Panc1 (cell line): ENCODE data around the gene TGFB1I1.

Source experiments
- TF ChIP-seq, protein P1 (sequence below): fragments of 450-650 bp; IDR thresholded peaks from 2 replicates; pipeline ENCODE4 v1.5.1; 2017; ENCODE audit warnings: mild to moderate bottlenecking
- TF ChIP-seq, protein P2 (sequence below), 2 experiments: IDR thresholded peaks; 2 replicates each; pipeline ENCODE4 v1.6.1; 2011 to 2012; ENCODE audit warnings: low read depth in 2 of 2, control low read depth in 1 of 2, low read length in 1 of 2, mild to moderate bottlenecking in 1 of 2, moderate library complexity in 1 of 2; ENCODE audit not compliant: insufficient read depth in 1 of 2

DNA sequence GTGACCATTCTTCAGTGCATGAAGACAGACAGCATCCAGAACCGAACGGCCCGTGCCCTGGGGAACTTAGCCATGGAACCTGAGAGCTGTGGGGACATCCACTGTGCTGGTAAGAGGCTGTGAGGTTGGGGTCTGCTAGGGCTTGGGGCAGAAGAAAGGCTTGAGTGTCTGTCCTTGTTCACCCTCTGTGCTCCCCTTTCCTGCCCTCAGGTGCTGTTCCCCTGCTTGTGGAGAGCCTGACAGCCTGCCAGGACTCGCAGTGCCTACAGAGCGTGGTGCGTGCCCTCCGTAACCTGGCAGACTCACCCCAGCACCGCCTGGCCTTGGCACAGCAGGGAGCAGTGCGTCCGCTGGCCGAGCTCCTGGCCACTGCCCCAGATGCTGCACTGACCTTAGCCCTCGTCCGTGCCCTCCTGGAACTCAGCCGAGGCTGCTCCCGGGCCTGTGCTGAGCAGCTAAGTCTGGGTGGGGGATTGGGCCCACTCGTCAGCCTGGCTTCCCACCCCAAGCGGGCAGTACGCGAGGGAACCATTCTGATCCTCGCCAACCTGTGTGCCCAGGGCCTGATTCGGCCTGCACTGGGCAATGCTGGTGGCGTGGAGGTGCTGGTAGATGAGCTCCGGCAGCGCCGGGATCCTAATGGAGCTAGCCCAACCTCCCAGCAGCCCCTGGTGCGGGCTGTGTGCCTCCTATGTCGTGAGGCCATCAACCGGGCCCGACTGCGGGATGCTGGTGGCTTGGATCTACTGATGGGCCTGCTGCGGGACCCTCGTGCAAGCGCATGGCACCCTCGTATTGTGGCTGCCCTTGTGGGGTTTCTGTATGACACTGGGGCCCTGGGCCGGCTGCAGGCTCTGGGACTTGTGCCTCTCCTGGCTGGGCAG lies 9.8 kb upstream of the TGFB1I1 start:
- TF ChIP-seq, protein P1, sequence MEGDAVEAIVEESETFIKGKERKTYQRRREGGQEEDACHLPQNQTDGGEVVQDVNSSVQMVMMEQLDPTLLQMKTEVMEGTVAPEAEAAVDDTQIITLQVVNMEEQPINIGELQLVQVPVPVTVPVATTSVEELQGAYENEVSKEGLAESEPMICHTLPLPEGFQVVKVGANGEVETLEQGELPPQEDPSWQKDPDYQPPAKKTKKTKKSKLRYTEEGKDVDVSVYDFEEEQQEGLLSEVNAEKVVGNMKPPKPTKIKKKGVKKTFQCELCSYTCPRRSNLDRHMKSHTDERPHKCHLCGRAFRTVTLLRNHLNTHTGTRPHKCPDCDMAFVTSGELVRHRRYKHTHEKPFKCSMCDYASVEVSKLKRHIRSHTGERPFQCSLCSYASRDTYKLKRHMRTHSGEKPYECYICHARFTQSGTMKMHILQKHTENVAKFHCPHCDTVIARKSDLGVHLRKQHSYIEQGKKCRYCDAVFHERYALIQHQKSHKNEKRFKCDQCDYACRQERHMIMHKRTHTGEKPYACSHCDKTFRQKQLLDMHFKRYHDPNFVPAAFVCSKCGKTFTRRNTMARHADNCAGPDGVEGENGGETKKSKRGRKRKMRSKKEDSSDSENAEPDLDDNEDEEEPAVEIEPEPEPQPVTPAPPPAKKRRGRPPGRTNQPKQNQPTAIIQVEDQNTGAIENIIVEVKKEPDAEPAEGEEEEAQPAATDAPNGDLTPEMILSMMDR = no peak
- TF ChIP-seq, protein P2, sequence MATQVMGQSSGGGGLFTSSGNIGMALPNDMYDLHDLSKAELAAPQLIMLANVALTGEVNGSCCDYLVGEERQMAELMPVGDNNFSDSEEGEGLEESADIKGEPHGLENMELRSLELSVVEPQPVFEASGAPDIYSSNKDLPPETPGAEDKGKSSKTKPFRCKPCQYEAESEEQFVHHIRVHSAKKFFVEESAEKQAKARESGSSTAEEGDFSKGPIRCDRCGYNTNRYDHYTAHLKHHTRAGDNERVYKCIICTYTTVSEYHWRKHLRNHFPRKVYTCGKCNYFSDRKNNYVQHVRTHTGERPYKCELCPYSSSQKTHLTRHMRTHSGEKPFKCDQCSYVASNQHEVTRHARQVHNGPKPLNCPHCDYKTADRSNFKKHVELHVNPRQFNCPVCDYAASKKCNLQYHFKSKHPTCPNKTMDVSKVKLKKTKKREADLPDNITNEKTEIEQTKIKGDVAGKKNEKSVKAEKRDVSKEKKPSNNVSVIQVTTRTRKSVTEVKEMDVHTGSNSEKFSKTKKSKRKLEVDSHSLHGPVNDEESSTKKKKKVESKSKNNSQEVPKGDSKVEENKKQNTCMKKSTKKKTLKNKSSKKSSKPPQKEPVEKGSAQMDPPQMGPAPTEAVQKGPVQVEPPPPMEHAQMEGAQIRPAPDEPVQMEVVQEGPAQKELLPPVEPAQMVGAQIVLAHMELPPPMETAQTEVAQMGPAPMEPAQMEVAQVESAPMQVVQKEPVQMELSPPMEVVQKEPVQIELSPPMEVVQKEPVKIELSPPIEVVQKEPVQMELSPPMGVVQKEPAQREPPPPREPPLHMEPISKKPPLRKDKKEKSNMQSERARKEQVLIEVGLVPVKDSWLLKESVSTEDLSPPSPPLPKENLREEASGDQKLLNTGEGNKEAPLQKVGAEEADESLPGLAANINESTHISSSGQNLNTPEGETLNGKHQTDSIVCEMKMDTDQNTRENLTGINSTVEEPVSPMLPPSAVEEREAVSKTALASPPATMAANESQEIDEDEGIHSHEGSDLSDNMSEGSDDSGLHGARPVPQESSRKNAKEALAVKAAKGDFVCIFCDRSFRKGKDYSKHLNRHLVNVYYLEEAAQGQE (IDR thresholded peaks at IDR 0.05; ENCODE audit: insufficient read depth in 1 of 2, low read depth in 2 of 2, low read length in 1 of 2) = no peak
